Spleen (tissue), 7 donors: Measurements from ENCODE around the gene CDC42EP3.

ENCODE experiments used
- POLR2A ChIP-seq, 3 donors: fragments of 450-650 bp; IDR thresholded peaks; one replicate each; pipeline ENCODE4 v1.5.1; 2017; ENCODE audit warnings: antibody characterized with exemption in 3 of 3, mild to moderate bottlenecking in 1 of 3
- POLR2AphosphoS5 ChIP-seq, 3 donors: sonication (generic); formaldehyde crosslinking; IDR thresholded peaks; one replicate each; pipeline ENCODE4 v1.5.1; 2017; ENCODE audit warnings: antibody characterized with exemption in 3 of 3
- TF ChIP-seq, protein P1 (sequence below), 11 experiments: fragments of 200-600 bp in 7 of 11; fragments of 450-650 bp in 4 of 11; sonication (generic) in 4 of 11; IDR thresholded peaks in 8 of 11; conservative IDR thresholded peaks in 3 of 11; 1 replicate in 7 of 11; 2 replicates in 4 of 11; pipeline versions ENCODE4 v1.4.0 to v1.8.0; 2016 to 2021; ENCODE audit warnings: antibody characterized with exemption in 11 of 11, inconsistent platforms in 4 of 11, mild to moderate bottlenecking in 1 of 11
- donor health status: DM: no; HTN: no; CAD: no; lungs with moderate emphysema.
- donor health status: DM: no; HTN: no; CAD: no.
- donor health status: DM: no; HTN: no; CAD: no.

DNA sequence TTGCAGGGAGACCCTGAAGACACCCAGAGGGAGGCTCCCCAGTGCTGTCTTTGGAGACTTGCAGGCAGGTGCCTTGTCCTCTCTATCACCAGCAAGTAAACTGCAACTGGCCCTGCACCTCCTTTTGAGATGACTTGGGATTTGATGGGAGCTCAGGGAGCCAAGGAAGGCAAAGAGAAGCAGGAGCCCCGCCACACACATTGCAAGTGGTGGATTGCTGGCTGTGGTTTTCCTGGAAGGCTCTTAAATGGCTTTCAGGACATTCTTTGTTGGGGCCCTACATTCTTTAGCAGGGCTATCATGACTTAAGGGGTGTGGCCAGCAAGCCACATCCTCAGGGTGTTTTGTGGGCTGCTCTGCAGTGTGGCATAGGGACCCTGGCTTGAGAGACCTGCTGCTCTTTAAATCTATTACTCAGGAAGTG, 39.9 kb upstream of the CDC42EP3 start:
- TF ChIP-seq, protein P1, sequence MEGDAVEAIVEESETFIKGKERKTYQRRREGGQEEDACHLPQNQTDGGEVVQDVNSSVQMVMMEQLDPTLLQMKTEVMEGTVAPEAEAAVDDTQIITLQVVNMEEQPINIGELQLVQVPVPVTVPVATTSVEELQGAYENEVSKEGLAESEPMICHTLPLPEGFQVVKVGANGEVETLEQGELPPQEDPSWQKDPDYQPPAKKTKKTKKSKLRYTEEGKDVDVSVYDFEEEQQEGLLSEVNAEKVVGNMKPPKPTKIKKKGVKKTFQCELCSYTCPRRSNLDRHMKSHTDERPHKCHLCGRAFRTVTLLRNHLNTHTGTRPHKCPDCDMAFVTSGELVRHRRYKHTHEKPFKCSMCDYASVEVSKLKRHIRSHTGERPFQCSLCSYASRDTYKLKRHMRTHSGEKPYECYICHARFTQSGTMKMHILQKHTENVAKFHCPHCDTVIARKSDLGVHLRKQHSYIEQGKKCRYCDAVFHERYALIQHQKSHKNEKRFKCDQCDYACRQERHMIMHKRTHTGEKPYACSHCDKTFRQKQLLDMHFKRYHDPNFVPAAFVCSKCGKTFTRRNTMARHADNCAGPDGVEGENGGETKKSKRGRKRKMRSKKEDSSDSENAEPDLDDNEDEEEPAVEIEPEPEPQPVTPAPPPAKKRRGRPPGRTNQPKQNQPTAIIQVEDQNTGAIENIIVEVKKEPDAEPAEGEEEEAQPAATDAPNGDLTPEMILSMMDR (IDR thresholded peaks at IDR 0.05 in 8 of 11, conservative IDR thresholded peaks at IDR 0.05 in 3 of 11): no peak
- TF ChIP-seq POLR2A (IDR thresholded peaks at IDR 0.05): no peak
- TF ChIP-seq POLR2AphosphoS5 (IDR thresholded peaks at IDR 0.05): no peak
